Activated CD4-positive, alpha-beta memory T cell treated with anti-CD3 and anti-CD28 coated beads for 36 hours (primary cell): ENCODE results near the gene ADCYAP1. TPM values are rescaled to one million over a fixed set of nuclear protein-coding genes. Genes with fewer than 3 reads are reported as not detected.

ENCODE experiments used
- CTCF ChIA-PET: fragments of 350-600 bp; sonication (Branson Sonifier 250); formaldehyde crosslinking; loops from one replicate; lab custom pipeline; 2021; ENCODE audit warnings: antibody characterized with exemption, inconsistent platforms; lab: Charles Lee
- POLR2A ChIA-PET: fragments of 350-600 bp; sonication (Branson Sonifier 250); formaldehyde crosslinking; loops from one replicate; lab custom pipeline; 2021; ENCODE audit warnings: antibody characterized with exemption; lab: Charles Lee
- DNase-seq: peaks from one replicate; pipeline ENCODE4 v3.0.0-alpha.2; 2020
- H3K27ac Mint-ChIP-seq: one replicate; pipeline ENCODE4 v1.8.0; 2021; ENCODE audit warnings: mixed read lengths
- H3K27me3 Mint-ChIP-seq: one replicate; pipeline ENCODE4 v1.8.0; 2021; ENCODE audit warnings: mixed read lengths
- H3K36me3 Mint-ChIP-seq: one replicate; pipeline ENCODE4 v1.8.0; 2021; ENCODE audit warnings: mixed read lengths
- H3K4me1 Mint-ChIP-seq: one replicate; pipeline ENCODE4 v1.8.0; 2021; ENCODE audit warnings: low read depth, mixed read lengths
- H3K4me3 Mint-ChIP-seq: one replicate; pipeline ENCODE4 v1.8.0; 2021; ENCODE audit warnings: mild to moderate bottlenecking, mixed read lengths
- H3K9me3 Mint-ChIP-seq: one replicate; pipeline ENCODE4 v1.8.0; 2021; ENCODE audit warnings: mixed read lengths
- intact Hi-C: fragments of 100-400 bp; cut with micrococcal nuclease; formaldehyde crosslinking; loops from one replicate; pipeline ENCODE4 v1.15.1; 2023
- total RNA-seq, 2 experiments: library from RNA; stranded (reverse); gene quantifications; one replicate each; pipeline ENCODE4 v1.2.3, GENCODE V29; 2021

ADCYAP1 gene
- total RNA-seq, 2 experiments from 2014 or later: not detected

DNA sequence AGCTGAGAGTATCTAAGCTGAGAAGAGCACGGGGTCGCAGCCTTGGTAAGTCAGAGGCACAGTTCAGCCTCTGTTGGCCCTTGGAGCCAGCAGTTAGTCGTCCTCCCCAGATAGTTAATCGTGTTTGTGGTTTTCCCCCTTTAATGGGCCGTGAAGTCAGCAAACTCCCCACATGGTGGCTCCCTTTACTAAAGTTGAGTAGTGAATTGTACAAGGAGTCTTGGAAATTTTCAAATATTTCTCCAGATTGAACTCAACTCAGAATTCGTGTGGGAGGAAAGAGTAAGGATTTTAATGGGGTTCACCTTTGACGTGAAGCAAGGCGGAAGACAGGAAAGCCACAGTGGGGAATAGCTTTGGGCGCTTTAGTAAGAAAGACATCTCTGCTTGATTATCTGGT, 2.4 kb upstream of the ADCYAP1 start:
- DNase-seq: no peak
- Mint-ChIP-seq H3K36me3 (peaks cover 7% of the 10 kb centered on the region), H3K9me3 (peaks cover 3% of the 10 kb centered on the region), H3K4me3 (no peak overlapping the region), H3K4me1 (peaks cover 11% of the 10 kb centered on the region), H3K27me3 (peaks cover 51% of the 10 kb centered on the region), H3K27ac (no peak overlapping the region)
- intact Hi-C loops: no loop called here
- ChIA-PET CTCF (no interaction called here), POLR2A (no interaction called here)

GRCh38 chr18:903701-904100, 970 bp upstream of the ADCYAP1 start:
- peak; percentile 63 for DNase-seq
- ChIA-PET POLR2A (no interaction called here), CTCF (no interaction called here)
- Mint-ChIP-seq H3K9me3 (peaks cover 3% of the 10 kb centered on the region), H3K36me3 (peaks cover 7% of the 10 kb centered on the region), H3K4me3 (no peak overlapping the region), H3K4me1 (peaks cover 15% of the 10 kb centered on the region), H3K27me3 (peaks cover 59% of the 10 kb centered on the region), H3K27ac (no peak overlapping the region)
- intact Hi-C loops: no loop called here

- Mint-ChIP-seq H3K4me1 (peaks cover 18% of the 10 kb centered on the region), H3K27me3 (peaks cover 63% of the 10 kb centered on the region), H3K27ac (no peak overlapping the region), H3K9me3 (peaks cover 3% of the 10 kb centered on the region), H3K4me3 (no peak overlapping the region), H3K36me3 (peaks cover 8% of the 10 kb centered on the region)
- no peak for DNase-seq
- POLR2A ChIA-PET: no interaction called here
- CTCF ChIA-PET: interaction anchor here (1.2 kb wide), 2 partner anchors 13 to 41 kb away, joined by 4 to 6 read pairs; no protein-coding TSS in a partner anchor
- intact Hi-C loops: no loop called here
Observed at GRCh38 chr18:905307-905947, 756 bp downstream of the ADCYAP1 start.

- intact Hi-C loops: no loop called here
- POLR2A ChIA-PET: no interaction called here
- CTCF ChIA-PET: interaction anchor here (1.2 kb wide), 1 partner anchor 14 kb away, joined by 4 read pairs; no protein-coding TSS in a partner anchor
- Mint-ChIP-seq H3K4me3 (no peak overlapping the region), H3K36me3 (peaks cover 8% of the 10 kb centered on the region), H3K4me1 (peaks cover 18% of the 10 kb centered on the region), H3K27me3 (peaks cover 68% of the 10 kb centered on the region), H3K27ac (no peak overlapping the region), H3K9me3 (peaks cover 3% of the 10 kb centered on the region)
- DNase-seq: no peak
Observed at GRCh38 chr18:905948-906415, 1.3 kb downstream of the ADCYAP1 start.

DNA sequence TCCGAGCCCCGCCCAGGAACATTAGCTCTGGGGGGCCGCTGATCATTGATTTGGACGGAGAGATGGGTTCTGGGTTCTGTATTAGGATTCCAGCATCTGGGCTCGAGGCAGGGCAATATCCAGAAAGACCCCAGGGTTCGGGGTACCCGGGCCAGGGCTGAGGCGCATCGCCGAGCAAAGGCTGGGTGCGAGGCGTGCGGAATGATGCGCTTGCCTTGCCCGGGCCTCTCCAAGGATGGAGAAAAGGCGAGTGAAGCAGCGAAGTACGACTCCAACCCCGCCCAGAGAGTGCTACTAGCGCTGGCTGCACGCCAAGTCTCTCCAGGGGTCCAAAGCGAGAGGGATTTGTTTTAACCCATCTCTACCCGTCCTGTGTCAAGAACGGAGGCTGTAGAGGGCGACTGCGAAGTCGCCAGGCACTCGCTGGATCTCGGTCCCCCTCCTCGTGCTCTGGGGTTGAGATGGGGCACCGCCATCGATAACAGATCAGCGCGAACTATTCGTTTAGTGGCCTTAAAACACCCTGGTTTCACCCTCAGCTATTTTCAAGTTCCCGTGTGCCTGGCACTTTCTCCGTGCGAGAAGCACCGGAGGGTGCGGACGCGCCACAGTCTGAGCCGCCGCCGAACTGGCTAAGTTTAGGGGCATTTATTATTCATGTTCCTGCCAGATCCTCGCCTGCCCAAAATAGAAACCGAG, 1.9 kb downstream of the ADCYAP1 start:
- ChIA-PET POLR2A (no interaction called here), CTCF (interaction anchor here (1.2 kb wide), 1 partner anchor 14 kb away, joined by 4 read pairs; no protein-coding TSS in a partner anchor)
- Mint-ChIP-seq H3K4me3 (no peak overlapping the region), H3K36me3 (peaks cover 8% of the 10 kb centered on the region), H3K4me1 (peaks cover 18% of the 10 kb centered on the region), H3K27ac (no peak overlapping the region), H3K9me3 (peaks cover 3% of the 10 kb centered on the region), H3K27me3 (peaks cover 69% of the 10 kb centered on the region)
- intact Hi-C loops: no loop called here
- peak; percentile 9 for DNase-seq

- CTCF ChIA-PET: no interaction called here
- peak overlapping the region; percentile 20 for H3K4me3 Mint-ChIP-seq
Observed at GRCh38 chr18:907115-907884, 2.6 kb downstream of the ADCYAP1 start.

GRCh38 chr18:907885-908757, 3.5 kb downstream of the ADCYAP1 start:
- H3K36me3 Mint-ChIP-seq: peaks cover 8% of the 10 kb centered on the region

More at GRCh38 chr18:907115-907884, 2.6 kb downstream of the ADCYAP1 start:
- Mint-ChIP-seq H3K9me3 (peaks cover 3% of the 10 kb centered on the region), H3K4me1 (peaks cover 18% of the 10 kb centered on the region), H3K27me3 (peaks cover 66% of the 10 kb centered on the region), H3K27ac (no peak overlapping the region), H3K36me3 (peaks cover 8% of the 10 kb centered on the region)
- DNase-seq: peak; percentile 22
- POLR2A ChIA-PET: no interaction called here
- intact Hi-C loops: no loop called here

GRCh38 chr18:908758-909724, 4.4 kb downstream of the ADCYAP1 start:
- H3K27ac Mint-ChIP-seq: no peak overlapping the region
- H3K4me3 Mint-ChIP-seq: peak overlapping the region; percentile 44
- peaks cover 5% of the 10 kb centered on the region for H3K36me3 Mint-ChIP-seq
- H3K27me3 Mint-ChIP-seq: peaks cover 60% of the 10 kb centered on the region
- POLR2A ChIA-PET: no interaction called here
- H3K9me3 Mint-ChIP-seq: peaks cover 3% of the 10 kb centered on the region
- DNase-seq: no peak
- intact Hi-C loops: no loop called here
- CTCF ChIA-PET: no interaction called here
- H3K4me1 Mint-ChIP-seq: peaks cover 18% of the 10 kb centered on the region

More at GRCh38 chr18:907885-908757, 3.5 kb downstream of the ADCYAP1 start:
- Mint-ChIP-seq H3K9me3 (peaks cover 3% of the 10 kb centered on the region), H3K27me3 (peaks cover 61% of the 10 kb centered on the region), H3K4me3 (peak overlapping the region; percentile 44), H3K4me1 (peaks cover 18% of the 10 kb centered on the region), H3K27ac (no peak overlapping the region)
- DNase-seq: peak; percentile 11
- intact Hi-C loops: no loop called here
- ChIA-PET POLR2A (no interaction called here), CTCF (no interaction called here)

DNA sequence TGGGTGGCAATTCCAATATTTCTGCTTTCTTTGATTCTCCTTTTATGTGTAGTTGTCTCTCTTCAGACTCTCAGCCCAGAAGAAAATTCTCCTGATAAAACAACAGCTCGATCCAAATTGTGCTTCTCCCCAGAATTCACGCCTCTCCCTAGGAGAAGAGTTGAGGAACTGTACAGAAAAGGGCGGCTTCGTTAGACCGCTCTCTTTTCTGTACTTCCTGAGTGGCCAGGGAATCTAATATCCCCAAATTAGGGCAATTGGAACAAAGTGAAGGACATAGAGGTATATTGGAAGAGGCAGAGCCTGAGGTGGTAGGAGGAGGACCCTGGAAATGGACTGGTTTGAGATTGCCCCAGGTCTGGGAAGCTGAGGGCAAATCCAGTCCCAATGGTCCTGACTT, 5.6 kb downstream of the ADCYAP1 start:
- DNase-seq: no peak
- Mint-ChIP-seq H3K36me3 (peaks cover 3% of the 10 kb centered on the region), H3K9me3 (no peaks in the 10 kb centered on the region), H3K4me1 (peaks cover 18% of the 10 kb centered on the region), H3K27ac (no peak overlapping the region), H3K27me3 (peaks cover 56% of the 10 kb centered on the region), H3K4me3 (no peak overlapping the region)
- ChIA-PET POLR2A (no interaction called here), CTCF (no interaction called here)
- intact Hi-C loops: no loop called here

DNA sequence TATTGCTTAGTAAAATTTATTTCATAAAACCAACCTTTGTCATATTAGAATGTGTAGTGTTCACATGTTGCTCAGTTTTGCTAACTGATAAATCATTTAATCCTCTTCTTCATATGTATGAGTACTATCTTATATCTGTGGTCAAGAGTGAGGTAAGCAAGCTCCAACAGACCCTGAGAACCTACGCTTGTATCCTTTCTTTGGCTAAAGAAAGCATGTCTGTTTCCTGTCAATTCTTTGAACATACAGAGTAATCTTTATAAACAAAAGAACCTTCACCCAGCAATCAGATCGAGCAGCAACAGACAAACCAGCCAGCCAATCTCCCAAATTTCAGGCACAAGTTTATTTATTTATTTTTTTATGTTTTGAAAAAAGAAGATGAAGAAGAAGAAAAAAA, 6.4 kb downstream of the ADCYAP1 start:
- no peak overlapping the region for H3K4me3 Mint-ChIP-seq
- intact Hi-C loops: no loop called here
- peaks cover 14% of the 10 kb centered on the region for H3K4me1 Mint-ChIP-seq
- CTCF ChIA-PET: no interaction called here
- no peak for DNase-seq
- H3K27me3 Mint-ChIP-seq: peaks cover 56% of the 10 kb centered on the region
- peaks cover 1% of the 10 kb centered on the region for H3K36me3 Mint-ChIP-seq
- H3K9me3 Mint-ChIP-seq: no peaks in the 10 kb centered on the region
- H3K27ac Mint-ChIP-seq: no peak overlapping the region
- POLR2A ChIA-PET: no interaction called here
